Mucosa of descending colon (tissue), 3 donors: Measurements from ENCODE around the gene PTPRM. TPM values are rescaled to one million over a fixed set of nuclear protein-coding genes. Genes with fewer than 3 reads are reported as not detected.

Experiments used
- ATAC-seq: fragments of 200-7000 bp; cut with Tn5 transposase; one replicate; pipeline ENCODE4 v1.9.1; 2020; ENCODE audit warnings: mild to moderate bottlenecking, moderate library complexity
- DNase-seq, 3 donors: peaks; one replicate each; pipeline ENCODE4 v3.0.0-alpha.2; 2020
- H3K36me3 ChIP-seq: fragments of 200-600 bp; one replicate; pipeline ENCODE4 v1.8.0; 2021; ENCODE audit warnings: low read depth, mild to moderate bottlenecking
- H3K4me1 ChIP-seq: fragments of 200-600 bp; one replicate; pipeline ENCODE4 v1.8.0; 2021; ENCODE audit warnings: low read depth, mild to moderate bottlenecking
- H3K4me3 ChIP-seq: fragments of 200-600 bp; one replicate; pipeline ENCODE4 v1.8.0; 2021; ENCODE audit warnings: mild to moderate bottlenecking
- H3K9me3 ChIP-seq: fragments of 200-600 bp; one replicate; pipeline ENCODE4 v1.8.0; 2021; ENCODE audit warnings: mild to moderate bottlenecking
- intact Hi-C, 2 donors: fragments of 100-400 bp; cut with DNase I in 1 of 2; cut with micrococcal nuclease in 1 of 2; formaldehyde crosslinking; loops; one replicate each; pipeline versions ENCODE4 v1.11.0 to v1.11.1; 2022; cut with DNase I, micrococcal nuclease
- total RNA-seq, 3 donors: library from RNA; stranded (reverse); fragmentation: NEBNext Ultra II Directional in 2 of 3; extraction: Animal tissue kit (Norgen Biotek cat#: 25700) in 2 of 3; gene quantifications; one replicate each; pipeline versions ENCODE4 v1.2.1 to v1.2.4, GENCODE V29; 2021 to 2023
- TF ChIP-seq, protein P1 (sequence below): fragments of 200-600 bp; IDR thresholded peaks from one replicate; pipeline ENCODE4 v1.8.0; 2022; ENCODE audit warnings: antibody characterized with exemption, mild to moderate bottlenecking
- donor health status: DM: no; HTN: no; CAD: no; lungs with moderate emphysema.
- donor health status: DM: no; HTN: no; CAD: no.
- donor health status: DM: no; HTN: yes; CAD: no.

Gene PTPRM
- total RNA-seq, 3 donors from 2014 or later, result 15.3 to 41.1 (median 19.6) TPM

DNA sequence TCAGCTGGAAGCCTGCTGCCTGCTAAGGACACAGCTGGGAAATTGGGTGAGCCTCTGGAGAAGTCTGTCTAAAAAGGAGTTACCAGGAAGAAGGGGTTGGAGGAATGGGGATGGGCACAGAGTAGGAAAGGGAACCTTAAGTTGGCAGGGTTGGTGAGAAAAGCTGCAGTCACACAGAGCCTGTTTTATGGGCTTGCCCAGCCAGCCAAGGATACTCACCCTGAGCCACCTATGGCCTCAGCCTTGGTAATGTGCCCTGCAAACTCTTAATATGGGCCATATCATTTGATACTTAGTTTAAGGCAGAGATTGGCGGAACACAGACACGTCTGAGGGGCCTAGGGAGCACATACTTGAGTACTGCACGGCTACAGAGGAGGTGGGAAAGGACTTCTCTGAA lies 623.9 kb downstream of the PTPRM start:
- Histone ChIP-seq H3K4me1 (no peaks in the 10 kb centered on the region), H3K4me3 (no peak overlapping the region), H3K36me3 (no peaks in the 10 kb centered on the region), H3K9me3 (no peaks in the 10 kb centered on the region)
- intact Hi-C loops, result no loop called here
- DNase-seq (no peak), ATAC-seq (no peak)
- TF ChIP-seq, protein P1, sequence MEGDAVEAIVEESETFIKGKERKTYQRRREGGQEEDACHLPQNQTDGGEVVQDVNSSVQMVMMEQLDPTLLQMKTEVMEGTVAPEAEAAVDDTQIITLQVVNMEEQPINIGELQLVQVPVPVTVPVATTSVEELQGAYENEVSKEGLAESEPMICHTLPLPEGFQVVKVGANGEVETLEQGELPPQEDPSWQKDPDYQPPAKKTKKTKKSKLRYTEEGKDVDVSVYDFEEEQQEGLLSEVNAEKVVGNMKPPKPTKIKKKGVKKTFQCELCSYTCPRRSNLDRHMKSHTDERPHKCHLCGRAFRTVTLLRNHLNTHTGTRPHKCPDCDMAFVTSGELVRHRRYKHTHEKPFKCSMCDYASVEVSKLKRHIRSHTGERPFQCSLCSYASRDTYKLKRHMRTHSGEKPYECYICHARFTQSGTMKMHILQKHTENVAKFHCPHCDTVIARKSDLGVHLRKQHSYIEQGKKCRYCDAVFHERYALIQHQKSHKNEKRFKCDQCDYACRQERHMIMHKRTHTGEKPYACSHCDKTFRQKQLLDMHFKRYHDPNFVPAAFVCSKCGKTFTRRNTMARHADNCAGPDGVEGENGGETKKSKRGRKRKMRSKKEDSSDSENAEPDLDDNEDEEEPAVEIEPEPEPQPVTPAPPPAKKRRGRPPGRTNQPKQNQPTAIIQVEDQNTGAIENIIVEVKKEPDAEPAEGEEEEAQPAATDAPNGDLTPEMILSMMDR, result no peak

- no peaks in the 10 kb centered on the region for H3K9me3 ChIP-seq
- TF ChIP-seq, protein P1, result no peak
- H3K36me3 ChIP-seq, result no peaks in the 10 kb centered on the region
- intact Hi-C loops, result no loop called here
- ATAC-seq (no peak), DNase-seq (no peak)
- H3K4me1 ChIP-seq, result no peaks in the 10 kb centered on the region
- H3K4me3 ChIP-seq, result no peak overlapping the region
These were observed 627.3 kb downstream of the PTPRM start for GRCh38 chr18:8194431-8194830.

GRCh38 chr18:8196238-8196637 lies 629.1 kb downstream of the PTPRM start:
- Histone ChIP-seq H3K4me1 (no peaks in the 10 kb centered on the region), H3K4me3 (no peak overlapping the region), H3K9me3 (no peaks in the 10 kb centered on the region), H3K36me3 (no peaks in the 10 kb centered on the region)
- TF ChIP-seq, protein P1, result no peak
- ATAC-seq (no peak), DNase-seq (no peak)
- intact Hi-C loops, result no loop called here

- ATAC-seq (no peak), DNase-seq (no peak)
- Histone ChIP-seq H3K4me1 (no peaks in the 10 kb centered on the region), H3K36me3 (no peaks in the 10 kb centered on the region), H3K4me3 (no peak overlapping the region), H3K9me3 (no peaks in the 10 kb centered on the region)
- intact Hi-C loops, result no loop called here
- TF ChIP-seq, protein P1, result no peak
These were observed 630.4 kb downstream of the PTPRM start for GRCh38 chr18:8197499-8197898.

- Histone ChIP-seq H3K36me3 (no peaks in the 10 kb centered on the region), H3K4me3 (no peak overlapping the region), H3K4me1 (no peaks in the 10 kb centered on the region), H3K9me3 (no peaks in the 10 kb centered on the region)
- intact Hi-C loops, result no loop called here
- ATAC-seq, result no peak
- TF ChIP-seq, protein P1, result no peak
- no peak for DNase-seq
These were observed 640.9 kb downstream of the PTPRM start for GRCh38 chr18:8207996-8208395.

GRCh38 chr18:8208716-8209115 lies 641.6 kb downstream of the PTPRM start:
- no peak for ATAC-seq
- intact Hi-C loops, result no loop called here
- Histone ChIP-seq H3K4me3 (no peak overlapping the region), H3K4me1 (no peaks in the 10 kb centered on the region), H3K36me3 (no peaks in the 10 kb centered on the region), H3K9me3 (no peaks in the 10 kb centered on the region)
- TF ChIP-seq, protein P1, result no peak
- DNase-seq, result no peak
